Activated CD4-positive, alpha-beta T cell treated with anti-CD3 and anti-CD28 coated beads for 24 hours (primary cell): ENCODE results near the gene ARIH2.
"Not testable (repeated sequence)": the region's sequence is repeated elsewhere in the genome, so short reads cannot be mapped to it uniquely, and the experiment has no call there.

Source experiments
- DNase-seq, 2 donors: peaks; one replicate each; pipeline ENCODE4 v3.0.0-alpha.2; 2020; ENCODE audit warnings: low read depth in 2 of 2

Gene ARIH2

GRCh38 chr3:48918388-48919214 lies at the start of gene ARIH2:
Gene ARIH2 (plus strand): TSS chr3:48918842. CDS start chr3:48927559, 8,717 bp downstream.
- peak; percentile 72 to 79 for DNase-seq

- DNase-seq, result no peak
Measured at GRCh38 chr3:48877671-48878070, 41.0 kb upstream of the ARIH2 start.

GRCh38 chr3:48879307-48879993 lies 39.2 kb upstream of the ARIH2 start:
- no peak for DNase-seq

GRCh38 chr3:48879994-48880377 lies 38.7 kb upstream of the ARIH2 start:
- no peak for DNase-seq

- DNase-seq, result no peak
Measured at GRCh38 chr3:48881006-48881405, 37.6 kb upstream of the ARIH2 start.

GRCh38 chr3:48881652-48882114 lies 37.0 kb upstream of the ARIH2 start:
- DNase-seq, result no peak

GRCh38 chr3:48885753-48886152 lies 32.9 kb upstream of the ARIH2 start:
- DNase-seq, result no peak

- DNase-seq, result no peak
Measured at GRCh38 chr3:48891606-48892005, 27.0 kb upstream of the ARIH2 start.

GRCh38 chr3:48894516-48894915 lies 24.1 kb upstream of the ARIH2 start:
- no peak for DNase-seq

GRCh38 chr3:48896936-48897335 lies 21.7 kb upstream of the ARIH2 start:
- no peak for DNase-seq

- no peak for DNase-seq
Measured at GRCh38 chr3:48897460-48898376, 20.9 kb upstream of the ARIH2 start.

GRCh38 chr3:48898383-48899234 lies 20.0 kb upstream of the ARIH2 start, which contains the start of gene SLC25A20:
Gene SLC25A20 (minus strand): TSS chr3:48898882. CDS start chr3:48898794, 88 bp downstream.
- peak; percentile 85 to 89 for DNase-seq

- no peak for DNase-seq
Measured at GRCh38 chr3:48899273-48899672, 19.4 kb upstream of the ARIH2 start.

- not testable (repeated sequence) for DNase-seq
Measured at GRCh38 chr3:48907026-48907425, 11.6 kb upstream of the ARIH2 start.

- no peak for DNase-seq
Measured at GRCh38 chr3:48915296-48915695, 3.3 kb upstream of the ARIH2 start.

GRCh38 chr3:48919215-48920138 lies 835 bp downstream of the ARIH2 start:
- DNase-seq, result peak in 1 of 2 donors; percentile 32

GRCh38 chr3:48926425-48927392 lies 8.1 kb downstream of the ARIH2 start:
- no peak for DNase-seq

GRCh38 chr3:48927928-48928327 lies 9.3 kb downstream of the ARIH2 start:
- DNase-seq, result no peak

GRCh38 chr3:48928679-48929078 lies 10.0 kb downstream of the ARIH2 start:
- no peak for DNase-seq
